Heart left ventricle (tissue), 13 donors: ENCODE data around the gene VIL1.

Experiments used
- POLR2A ChIP-seq, 2 donors: fragments of 450-650 bp; IDR thresholded peaks; one replicate each; pipeline ENCODE4 v1.6.1; 2017; ENCODE audit warnings: antibody characterized with exemption in 2 of 2, mild to moderate bottlenecking in 2 of 2, moderate library complexity in 2 of 2
- TF ChIP-seq, protein P1 (sequence below), 12 donors: fragments of 200-600 bp; sonication (generic) in 4 of 12; IDR thresholded peaks; one replicate each; pipeline versions ENCODE4 v1.5.0 to v1.8.0; 2018 to 2022; ENCODE audit warnings: antibody characterized with exemption in 12 of 12, mild to moderate bottlenecking in 5 of 12
- donor health status: ischemic (EF 13 %, LVEDD 7.1; RV severe dilation, severe dysfunction).
- donor health status: DM: no; HTN: yes; CAD: no.
- donor health status: DM: no; HTN: no; CAD: no.
- donor health status: ischemic (EF 25% LVEDD 6.9; RV normal size, moderate dysfunction).
- donor health status: ischemic (EF 25% LVEDD 5.7; RV mildly dilated, moderate dysfunction).
- donor health status: ischemic (EF 35%, LVEDD 5.7; RV mildly dilated, moderate dysfunction).
- donor health status: nonischemic (EF 11% LVEDD 7.7; RV severe dilation, severe dysfunction).
- donor health status: DM: yes; HTN: yes; CAD: no.
- donor health status: PGD.
- donor health status: ischemic (EF 29% LVEDD 5.4; RV normal size, mild dysfunction).
- donor health status: nonischemic (EF 23%, LVEDD 6.1; RV moderate dilation, normal function).

DNA sequence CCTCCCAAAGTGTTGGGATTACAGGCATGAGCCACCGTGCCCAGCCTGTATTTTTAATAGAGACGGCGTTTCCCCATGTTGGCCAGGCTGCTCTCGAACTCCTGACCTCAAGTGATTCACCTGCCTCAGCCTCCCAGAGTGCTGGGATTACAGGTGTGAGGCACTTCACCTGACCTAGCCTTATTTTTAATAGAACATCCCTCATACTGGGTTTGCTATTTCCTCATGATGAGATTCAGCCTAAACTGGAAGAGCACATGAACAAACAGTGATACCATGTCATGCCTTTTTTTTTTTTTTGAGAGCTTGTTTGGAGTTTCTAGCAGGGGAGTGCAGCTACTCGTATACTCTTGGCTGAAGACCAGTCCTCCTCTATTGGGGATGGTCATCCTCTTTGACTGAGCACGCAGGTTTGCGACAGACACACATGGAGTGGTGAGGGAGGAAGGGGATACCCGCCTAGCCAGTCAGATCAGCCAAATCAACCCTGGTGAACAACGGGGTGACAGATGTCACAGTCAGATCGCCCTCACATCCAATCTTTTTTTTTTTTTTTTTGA is 81.7 kb downstream of the VIL1 start:
- TF ChIP-seq, protein P1, sequence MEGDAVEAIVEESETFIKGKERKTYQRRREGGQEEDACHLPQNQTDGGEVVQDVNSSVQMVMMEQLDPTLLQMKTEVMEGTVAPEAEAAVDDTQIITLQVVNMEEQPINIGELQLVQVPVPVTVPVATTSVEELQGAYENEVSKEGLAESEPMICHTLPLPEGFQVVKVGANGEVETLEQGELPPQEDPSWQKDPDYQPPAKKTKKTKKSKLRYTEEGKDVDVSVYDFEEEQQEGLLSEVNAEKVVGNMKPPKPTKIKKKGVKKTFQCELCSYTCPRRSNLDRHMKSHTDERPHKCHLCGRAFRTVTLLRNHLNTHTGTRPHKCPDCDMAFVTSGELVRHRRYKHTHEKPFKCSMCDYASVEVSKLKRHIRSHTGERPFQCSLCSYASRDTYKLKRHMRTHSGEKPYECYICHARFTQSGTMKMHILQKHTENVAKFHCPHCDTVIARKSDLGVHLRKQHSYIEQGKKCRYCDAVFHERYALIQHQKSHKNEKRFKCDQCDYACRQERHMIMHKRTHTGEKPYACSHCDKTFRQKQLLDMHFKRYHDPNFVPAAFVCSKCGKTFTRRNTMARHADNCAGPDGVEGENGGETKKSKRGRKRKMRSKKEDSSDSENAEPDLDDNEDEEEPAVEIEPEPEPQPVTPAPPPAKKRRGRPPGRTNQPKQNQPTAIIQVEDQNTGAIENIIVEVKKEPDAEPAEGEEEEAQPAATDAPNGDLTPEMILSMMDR (IDR thresholded peaks at IDR 0.05), result no peak
- TF ChIP-seq POLR2A (IDR thresholded peaks at IDR 0.05), result no peak
